Stimulated activated CD4-positive, alpha-beta T cell treated with anti-CD3 and anti-CD28 coated beads, Interleukin-2, amount 100 ng/mL, for 24 hours (primary cell): ENCODE data around the gene NRCAM.
A peak's percentile ranks its signal among the peaks of the same experiment; 100 is the strongest.

ENCODE experiments used
- DNase-seq, 2 donors: peaks; one replicate each; pipeline ENCODE4 v3.0.0-alpha.2; 2020

Gene NRCAM

GRCh38 chr7:108193594-108194498, 262.4 kb downstream of the NRCAM start:
- DNase-seq, result no peak

GRCh38 chr7:108190891-108191290, 265.3 kb downstream of the NRCAM start:
- no peak for DNase-seq

- DNase-seq, result no peak
Measured at GRCh38 chr7:108189733-108190388, 266.4 kb downstream of the NRCAM start.

DNA sequence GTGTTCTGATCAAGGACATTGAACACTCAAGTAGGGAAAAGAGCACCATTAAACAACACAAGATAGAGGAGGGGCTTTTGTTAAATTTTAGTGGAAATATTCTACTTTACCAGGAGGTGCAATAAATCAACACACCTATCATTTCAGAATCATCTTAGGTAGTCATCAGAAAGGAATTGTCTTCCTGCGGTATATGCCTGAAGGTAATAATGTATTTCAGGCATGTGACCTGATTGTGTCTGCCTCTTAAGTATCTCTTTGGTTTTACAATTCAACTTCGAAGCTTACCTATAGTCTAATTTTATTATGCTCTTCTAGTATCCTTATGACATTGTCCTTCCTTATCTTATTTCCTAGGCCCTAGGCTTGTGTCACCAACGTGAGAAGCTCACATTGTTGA, 267.5 kb downstream of the NRCAM start:
- no peak for DNase-seq

GRCh38 chr7:108181073-108181985, 274.9 kb downstream of the NRCAM start:
- no peak for DNase-seq

DNA sequence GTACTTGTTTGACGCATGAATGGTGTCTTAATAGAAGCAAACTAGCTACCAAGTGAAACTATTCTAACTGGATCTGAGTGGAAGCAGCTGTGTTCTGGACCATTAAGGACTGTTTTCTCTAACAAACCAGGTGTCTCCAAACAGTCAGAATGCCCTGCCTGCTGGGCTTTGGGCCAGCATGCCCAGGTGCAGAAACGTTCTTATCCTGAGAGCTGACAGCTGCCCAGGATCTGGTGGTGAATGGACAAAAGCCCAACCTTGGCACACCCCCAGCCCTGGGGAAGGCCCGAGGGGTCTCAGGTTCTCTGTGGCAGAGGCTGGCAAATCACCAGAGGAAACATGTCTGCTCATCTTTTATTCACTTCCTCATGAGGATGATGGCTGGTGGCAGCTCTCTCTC, 277.8 kb downstream of the NRCAM start:
- DNase-seq, result no peak

- DNase-seq, result no peak
Measured at GRCh38 chr7:108171164-108171563, 285.1 kb downstream of the NRCAM start.

DNA sequence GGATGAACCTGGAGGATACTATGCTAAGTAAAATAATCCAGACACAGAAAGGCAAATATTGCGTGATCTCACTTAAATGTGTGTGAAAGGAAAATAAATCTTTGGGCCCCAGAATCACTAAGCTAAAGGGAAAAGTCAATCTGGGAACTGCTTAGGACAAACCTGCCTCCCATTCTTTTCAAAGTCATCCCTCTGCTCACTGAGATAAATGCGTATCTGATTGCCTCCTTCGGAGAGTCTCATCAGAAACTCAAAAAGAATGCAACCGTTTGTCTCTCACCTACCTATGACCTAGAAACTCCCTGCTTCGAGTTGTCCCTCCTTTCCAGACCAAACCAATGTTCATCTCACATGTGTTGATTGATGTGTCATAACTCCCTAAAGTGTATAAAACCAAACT, 286.0 kb downstream of the NRCAM start:
- DNase-seq, result no peak

DNA sequence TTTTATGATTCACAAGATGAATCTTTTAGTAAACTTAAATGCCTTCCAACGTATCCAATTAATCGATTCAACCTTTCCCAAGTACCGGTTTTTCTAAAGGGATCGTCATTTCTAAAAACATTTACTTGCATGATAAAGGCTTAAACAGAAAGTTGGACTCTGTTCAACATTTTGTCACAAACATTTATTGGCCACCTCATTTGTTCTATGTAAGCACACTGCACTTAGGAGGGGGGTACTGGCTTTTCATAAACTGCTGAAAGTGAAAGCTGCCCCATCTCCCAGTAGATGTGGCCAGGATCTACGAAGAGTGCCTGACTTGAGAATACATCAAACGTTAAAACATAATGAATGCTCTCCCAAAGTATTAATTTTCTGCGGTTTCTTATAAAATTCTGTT, 288.8 kb downstream of the NRCAM start:
- no peak for DNase-seq

DNA sequence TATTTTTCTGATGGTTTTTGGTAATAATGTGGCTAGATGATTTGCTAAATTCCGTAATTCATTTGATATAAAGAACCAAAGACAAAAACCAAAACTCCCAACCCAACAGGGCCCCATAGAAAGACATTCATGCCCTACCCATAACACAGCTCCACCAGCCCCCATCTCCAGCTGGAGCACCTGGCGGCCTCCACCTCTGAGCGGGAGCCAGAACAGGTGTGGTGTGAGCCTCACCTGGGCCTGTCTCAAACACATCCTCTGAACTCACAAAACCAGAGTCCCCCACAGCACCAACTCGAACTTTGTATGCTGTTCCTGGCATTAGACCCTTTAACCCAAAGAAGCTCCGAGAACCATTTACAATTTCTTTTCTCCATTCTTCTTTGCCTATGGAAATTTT, 289.5 kb downstream of the NRCAM start:
- no peak for DNase-seq

DNA sequence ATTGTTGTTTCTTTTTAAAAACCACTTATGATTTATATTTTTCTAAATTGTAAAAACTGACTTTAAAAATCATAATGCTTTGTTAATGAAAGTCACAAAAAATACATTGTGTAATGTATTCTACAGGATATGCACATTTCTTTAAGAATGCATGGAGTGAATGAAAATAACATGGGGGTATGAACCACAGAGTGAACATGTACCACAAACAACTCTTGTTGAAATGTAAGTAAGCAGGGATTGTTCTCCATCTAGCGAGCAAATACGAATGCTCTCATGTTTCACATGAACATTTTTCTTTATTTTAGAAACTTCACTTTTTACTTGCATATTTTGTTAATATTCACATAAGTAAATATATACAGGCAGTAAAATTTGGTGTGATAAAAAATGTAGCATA, 290.5 kb downstream of the NRCAM start:
- no peak for DNase-seq

DNA sequence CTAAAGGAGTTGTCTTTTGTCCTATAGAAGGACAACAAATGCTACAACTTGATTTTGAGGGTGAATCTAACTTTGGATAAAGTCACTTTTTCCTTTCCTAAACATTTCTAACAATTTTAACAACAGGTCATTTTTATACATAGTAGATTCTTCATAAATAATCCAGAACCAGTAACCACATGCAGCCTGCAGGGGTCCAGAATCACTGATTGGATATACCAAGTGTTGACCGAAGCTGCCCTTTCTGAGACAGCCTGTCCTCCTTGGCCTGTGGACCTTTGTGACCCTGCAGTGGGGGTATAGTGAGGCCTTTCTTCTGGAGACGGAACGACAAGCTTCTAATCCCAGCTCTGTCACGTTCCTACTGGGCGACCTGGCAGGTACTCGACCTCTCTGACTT, 291.3 kb downstream of the NRCAM start:
- no peak for DNase-seq

- DNase-seq, result no peak
Measured at GRCh38 chr7:108164342-108164741, 291.9 kb downstream of the NRCAM start.

DNA sequence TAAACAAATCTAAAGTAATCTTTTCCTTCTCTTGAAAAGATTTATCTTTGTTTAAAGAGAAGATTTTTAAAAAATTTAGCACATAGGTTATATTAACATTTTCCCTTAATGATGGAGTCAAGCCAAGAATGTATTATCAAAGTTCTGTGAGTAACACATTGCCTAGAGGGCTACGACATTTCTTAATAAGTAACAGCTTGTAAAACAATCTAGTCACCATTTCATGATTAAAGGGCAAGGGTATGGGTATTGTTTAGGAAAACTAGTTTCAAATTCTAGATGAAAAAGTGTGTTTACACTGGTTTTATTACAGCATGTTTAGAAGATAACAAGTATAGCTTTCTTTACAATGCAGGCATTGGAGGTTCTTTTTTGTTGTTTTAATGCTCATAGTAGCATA, 297.5 kb downstream of the NRCAM start:
- DNase-seq, result no peak

- no peak for DNase-seq
Measured at GRCh38 chr7:108157606-108158335, 298.5 kb downstream of the NRCAM start.

DNA sequence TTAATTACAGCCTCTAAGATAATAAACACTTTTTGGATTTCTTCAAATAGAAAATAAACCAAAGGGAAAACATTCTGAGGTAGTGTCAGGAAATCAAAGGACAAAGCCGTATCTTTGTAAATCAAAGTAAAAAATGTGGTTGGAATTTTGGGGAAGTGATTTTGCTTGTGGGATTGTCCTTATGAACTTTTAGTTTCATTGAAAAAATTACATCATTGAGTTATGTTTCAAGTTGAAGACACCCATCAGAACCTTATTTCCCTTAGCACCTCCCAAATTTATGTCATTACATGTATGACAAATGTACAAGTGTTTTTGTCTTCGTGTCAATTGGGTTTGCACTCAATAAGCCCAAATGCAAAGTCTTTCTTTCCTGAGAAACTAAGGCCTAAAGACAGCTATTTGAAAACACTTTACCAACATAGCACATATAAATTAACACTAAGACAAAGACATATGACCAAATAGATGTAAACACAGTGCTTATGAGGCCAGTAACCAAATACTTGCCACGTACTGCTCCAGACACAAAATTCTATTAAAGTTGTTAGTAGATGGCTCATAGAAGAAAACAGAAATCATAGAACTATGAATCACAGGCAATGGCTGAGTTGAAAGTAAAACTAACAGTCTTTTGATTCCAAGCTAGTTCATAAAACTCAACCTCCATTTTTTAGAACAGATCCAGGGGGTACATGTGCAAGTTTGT, 299.2 kb downstream of the NRCAM start:
- no peak for DNase-seq

- no peak for DNase-seq
Measured at GRCh38 chr7:108152198-108152597, 304.0 kb downstream of the NRCAM start.

DNA sequence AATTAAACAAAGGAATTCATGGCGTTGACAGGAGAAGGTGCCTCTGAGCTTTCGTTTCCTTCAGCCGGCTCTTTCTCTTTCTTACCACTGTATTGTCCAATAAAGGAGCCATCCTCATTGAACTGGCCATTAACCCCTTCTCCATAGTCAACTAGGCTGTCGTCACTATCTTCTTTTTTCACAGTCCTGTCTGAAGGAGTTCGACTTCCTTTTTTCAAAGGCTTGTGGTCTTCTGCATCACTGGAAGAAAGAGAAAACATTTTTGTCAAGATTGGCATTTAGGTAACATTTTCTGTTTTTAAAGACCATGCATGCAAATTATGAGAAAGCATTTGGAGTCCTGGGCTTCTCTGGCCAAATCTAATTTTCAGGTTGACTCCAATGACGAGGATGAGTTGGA, 306.3 kb downstream of the NRCAM start:
- DNase-seq, result no peak

DNA sequence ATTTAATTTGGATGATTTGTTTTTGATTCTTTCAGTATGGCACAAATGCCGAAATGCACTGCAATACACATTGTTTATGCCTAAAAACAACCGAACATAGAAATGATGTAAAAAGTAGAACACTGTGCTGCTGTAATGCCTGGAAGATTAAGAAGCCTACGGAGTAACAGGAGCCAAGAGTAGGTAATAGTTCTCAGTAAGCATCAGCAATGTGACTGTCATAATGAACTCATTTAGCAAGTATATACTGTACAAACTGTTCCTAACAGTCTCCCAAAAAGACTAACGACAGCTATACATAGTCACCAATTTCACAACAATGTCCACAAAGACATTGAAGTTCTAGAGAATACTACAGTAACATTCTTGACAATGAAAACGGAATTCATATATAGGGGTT, 307.1 kb downstream of the NRCAM start:
- no peak for DNase-seq

- no peak for DNase-seq
Measured at GRCh38 chr7:108147031-108147563, 309.1 kb downstream of the NRCAM start.

GRCh38 chr7:108146070-108146842, 310.0 kb downstream of the NRCAM start:
- peak; percentile 35 to 42 for DNase-seq
